ENCODE results near the gene MAP3K1. TPM values are rescaled to one million over a fixed set of nuclear protein-coding genes. Genes with fewer than 3 reads are reported as not detected.

The MAP3K1 gene
- polyA plus RNA-seq (2013, experiment 1 of 2) = 11.5 TPM
- 12.1 TPM for polyA plus RNA-seq (2013, experiment 2 of 2)

GRCh38 chr5:56814963-56815657 lies at the start of gene MAP3K1:
MAP3K1 (plus strand) TSS chr5:56815549; CDS start chr5:56815574, 25 bp downstream.
- peak within 1 kb of the TSS; percentile 99 for H3K18ac ChIP-seq (ENCODE audit: low read length)
- H3K9me3 ChIP-seq (replicated peaks in 1 of 2; ENCODE audit: control insufficient read depth in 2 of 2, insufficient read depth in 1 of 2, low read depth in 1 of 2, low read length in 2 of 2) = no peaks in the 10 kb centered on the region
- H2BK12ac ChIP-seq (ENCODE audit: low read length) = peak within 1 kb of the TSS; percentile 84
- peaks cover 3 to 11% of the 10 kb centered on the region in 2 donors for H3K4me1 ChIP-seq (ENCODE audit: control insufficient read depth in 2 of 2, insufficient read depth in 1 of 2, low read depth in 1 of 2, low read length in 2 of 2)
- H4K91ac ChIP-seq (ENCODE audit: low read depth, low read length, poor library complexity) = no peak within 1 kb of the TSS
- peaks cover 3% of the 10 kb centered on the region for H3K79me1 ChIP-seq (ENCODE audit: low read depth, low read length)
- H2AFZ ChIP-seq (ENCODE audit: low read length) = peak within 1 kb of the TSS; percentile 96
- H3K9ac ChIP-seq (ENCODE audit: low read depth, low read length, poor library complexity) = peak within 1 kb of the TSS; percentile 97
- peak within 1 kb of the TSS; percentile 96 for H2BK5ac ChIP-seq (ENCODE audit: low read length)
- H3K4me3 ChIP-seq (ENCODE audit: low read length in 2 of 2) = peak within 1 kb of the TSS; percentile 81 to 98
- peak within 1 kb of the TSS; percentile 97 for H3K14ac ChIP-seq (ENCODE audit: low read length)
- peak within 1 kb of the TSS; percentile 96 for H2BK120ac ChIP-seq (ENCODE audit: low read depth, low read length)
- WGBS, 2 donors (ENCODE audit: extremely low coverage in 2 of 2, insufficient read length in 2 of 2, insufficient replicate concordance in 1 of 2) = no CpG with 5 or more reads among the region's 87 CpGs
- no peak within 1 kb of the TSS for H4K8ac ChIP-seq (ENCODE audit: low read depth, low read length)
- peak within 1 kb of the TSS; percentile 75 for H2AK5ac ChIP-seq (ENCODE audit: low read depth, low read length)
- peak within 1 kb of the TSS; percentile 85 for H2BK15ac ChIP-seq (ENCODE audit: low read length)
- H3K4ac ChIP-seq (ENCODE audit: low read length) = no peak within 1 kb of the TSS
- peak within 1 kb of the TSS; percentile 80 for H3K23ac ChIP-seq (ENCODE audit: low read depth, low read length, poor library complexity)
- H3K4me2 ChIP-seq (ENCODE audit: insufficient read depth, low read length, poor library complexity, severe bottlenecking) = peak within 1 kb of the TSS; percentile 96
- peaks cover 0 to 37% (median 5%) of the 10 kb centered on the region in 3 experiments for H3K27me3 ChIP-seq (ENCODE audit: control insufficient read depth in 3 of 3, insufficient read depth in 3 of 3, low read depth in 1 of 3, low read length in 3 of 3)
- H3K27ac ChIP-seq (replicated peaks; ENCODE audit: low read length) = peak within 1 kb of the TSS; percentile 77
- no peaks in the 10 kb centered on the region for H3K36me3 ChIP-seq (replicated peaks in 1 of 2; ENCODE audit: control insufficient read depth in 2 of 2, insufficient read depth in 2 of 2, low read length in 2 of 2)
- peak; percentile 86 for DNase-seq (ENCODE audit: low spot score)

GRCh38 chr5:56766926-56767325 lies 48.4 kb upstream of the MAP3K1 start:
- no peak overlapping the region for H2BK120ac ChIP-seq (ENCODE audit: low read depth, low read length)
- H3K36me3 ChIP-seq (replicated peaks in 1 of 2; ENCODE audit: control insufficient read depth in 2 of 2, insufficient read depth in 2 of 2, low read length in 2 of 2) = no peaks in the 10 kb centered on the region
- no CpG with 5 or more reads among the region's 3 CpGs for WGBS, 2 donors (ENCODE audit: extremely low coverage in 2 of 2, insufficient read length in 2 of 2, insufficient replicate concordance in 1 of 2)
- H2BK15ac ChIP-seq (ENCODE audit: low read length) = no peak overlapping the region
- H3K4me1 ChIP-seq (ENCODE audit: control insufficient read depth in 2 of 2, insufficient read depth in 1 of 2, low read depth in 1 of 2, low read length in 2 of 2) = no peaks in the 10 kb centered on the region
- no peak overlapping the region for H3K4ac ChIP-seq (ENCODE audit: low read length)
- H4K91ac ChIP-seq (ENCODE audit: low read depth, low read length, poor library complexity) = no peak overlapping the region
- no peak overlapping the region for H2AK5ac ChIP-seq (ENCODE audit: low read depth, low read length)
- H3K14ac ChIP-seq (ENCODE audit: low read length) = no peak overlapping the region
- no peak overlapping the region for H3K4me3 ChIP-seq (ENCODE audit: low read length in 2 of 2)
- no peak overlapping the region for H2BK12ac ChIP-seq (ENCODE audit: low read length)
- H3K9me3 ChIP-seq (replicated peaks in 1 of 2; ENCODE audit: control insufficient read depth in 2 of 2, insufficient read depth in 1 of 2, low read depth in 1 of 2, low read length in 2 of 2) = no peaks in the 10 kb centered on the region
- no peak overlapping the region for H3K23ac ChIP-seq (ENCODE audit: low read depth, low read length, poor library complexity)
- H3K27me3 ChIP-seq (ENCODE audit: control insufficient read depth in 3 of 3, insufficient read depth in 3 of 3, low read depth in 1 of 3, low read length in 3 of 3) = no peaks in the 10 kb centered on the region
- H3K79me1 ChIP-seq (ENCODE audit: low read depth, low read length) = no peaks in the 10 kb centered on the region
- H3K4me2 ChIP-seq (ENCODE audit: insufficient read depth, low read length, poor library complexity, severe bottlenecking) = no peak overlapping the region
- no peak overlapping the region for H3K9ac ChIP-seq (ENCODE audit: low read depth, low read length, poor library complexity)
- no peak for DNase-seq (ENCODE audit: low spot score)
- H3K27ac ChIP-seq (replicated peaks; ENCODE audit: low read length) = no peak overlapping the region
- no peak overlapping the region for H2BK5ac ChIP-seq (ENCODE audit: low read length)
- H3K18ac ChIP-seq (ENCODE audit: low read length) = no peak overlapping the region
- no peak overlapping the region for H4K8ac ChIP-seq (ENCODE audit: low read depth, low read length)
- no peak overlapping the region for H2AFZ ChIP-seq (ENCODE audit: low read length)

GRCh38 chr5:56769875-56770604 lies 45.3 kb upstream of the MAP3K1 start:
- H3K27me3 ChIP-seq (ENCODE audit: control insufficient read depth in 3 of 3, insufficient read depth in 3 of 3, low read depth in 1 of 3, low read length in 3 of 3) = no peaks in the 10 kb centered on the region
- no peak overlapping the region for H4K8ac ChIP-seq (ENCODE audit: low read depth, low read length)

GRCh38 chr5:56772767-56773166 lies 42.6 kb upstream of the MAP3K1 start:
- H2BK120ac ChIP-seq (ENCODE audit: low read depth, low read length) = no peak overlapping the region

More at GRCh38 chr5:56769875-56770604, 45.3 kb upstream of the MAP3K1 start:
- no peak overlapping the region for H2BK5ac ChIP-seq (ENCODE audit: low read length)
- H3K4me2 ChIP-seq (ENCODE audit: insufficient read depth, low read length, poor library complexity, severe bottlenecking) = no peak overlapping the region
- no peak overlapping the region for H2AFZ ChIP-seq (ENCODE audit: low read length)
- no peaks in the 10 kb centered on the region for H3K9me3 ChIP-seq (replicated peaks in 1 of 2; ENCODE audit: control insufficient read depth in 2 of 2, insufficient read depth in 1 of 2, low read depth in 1 of 2, low read length in 2 of 2)
- no peak overlapping the region for H3K4me3 ChIP-seq (ENCODE audit: low read length in 2 of 2)
- H3K9ac ChIP-seq (ENCODE audit: low read depth, low read length, poor library complexity) = no peak overlapping the region
- no peaks in the 10 kb centered on the region for H3K79me1 ChIP-seq (ENCODE audit: low read depth, low read length)
- no peak overlapping the region for H3K14ac ChIP-seq (ENCODE audit: low read length)
- no peak overlapping the region for H2BK15ac ChIP-seq (ENCODE audit: low read length)
- no peak overlapping the region for H4K91ac ChIP-seq (ENCODE audit: low read depth, low read length, poor library complexity)
- H2AK5ac ChIP-seq (ENCODE audit: low read depth, low read length) = no peak overlapping the region
- H3K18ac ChIP-seq (ENCODE audit: low read length) = no peak overlapping the region
- no peak for DNase-seq (ENCODE audit: low spot score)
- no CpG with 5 or more reads among the region's 5 CpGs for WGBS, 2 donors (ENCODE audit: extremely low coverage in 2 of 2, insufficient read length in 2 of 2, insufficient replicate concordance in 1 of 2)
- no peak overlapping the region for H3K27ac ChIP-seq (replicated peaks; ENCODE audit: low read length)
- H3K4ac ChIP-seq (ENCODE audit: low read length) = no peak overlapping the region
- no peak overlapping the region for H2BK120ac ChIP-seq (ENCODE audit: low read depth, low read length)
- H3K4me1 ChIP-seq (ENCODE audit: control insufficient read depth in 2 of 2, insufficient read depth in 1 of 2, low read depth in 1 of 2, low read length in 2 of 2) = no peaks in the 10 kb centered on the region
- no peak overlapping the region for H2BK12ac ChIP-seq (ENCODE audit: low read length)
- H3K23ac ChIP-seq (ENCODE audit: low read depth, low read length, poor library complexity) = no peak overlapping the region
- no peaks in the 10 kb centered on the region for H3K36me3 ChIP-seq (replicated peaks in 1 of 2; ENCODE audit: control insufficient read depth in 2 of 2, insufficient read depth in 2 of 2, low read length in 2 of 2)

More at GRCh38 chr5:56772767-56773166, 42.6 kb upstream of the MAP3K1 start:
- H3K4me3 ChIP-seq (ENCODE audit: low read length in 2 of 2) = no peak overlapping the region
- H3K9ac ChIP-seq (ENCODE audit: low read depth, low read length, poor library complexity) = no peak overlapping the region
- no peaks in the 10 kb centered on the region for H3K4me1 ChIP-seq (ENCODE audit: control insufficient read depth in 2 of 2, insufficient read depth in 1 of 2, low read depth in 1 of 2, low read length in 2 of 2)
- WGBS, 2 donors (ENCODE audit: extremely low coverage in 2 of 2, insufficient read length in 2 of 2, insufficient replicate concordance in 1 of 2) = no CpG with 5 or more reads among the region's 6 CpGs
- no peak overlapping the region for H2AK5ac ChIP-seq (ENCODE audit: low read depth, low read length)
- no peak for DNase-seq (ENCODE audit: low spot score)
- no peak overlapping the region for H2BK5ac ChIP-seq (ENCODE audit: low read length)
- H3K14ac ChIP-seq (ENCODE audit: low read length) = no peak overlapping the region
- H3K23ac ChIP-seq (ENCODE audit: low read depth, low read length, poor library complexity) = no peak overlapping the region
- H2BK15ac ChIP-seq (ENCODE audit: low read length) = no peak overlapping the region
- no peaks in the 10 kb centered on the region for H3K9me3 ChIP-seq (replicated peaks in 1 of 2; ENCODE audit: control insufficient read depth in 2 of 2, insufficient read depth in 1 of 2, low read depth in 1 of 2, low read length in 2 of 2)
- H4K91ac ChIP-seq (ENCODE audit: low read depth, low read length, poor library complexity) = no peak overlapping the region
- H3K36me3 ChIP-seq (replicated peaks in 1 of 2; ENCODE audit: control insufficient read depth in 2 of 2, insufficient read depth in 2 of 2, low read length in 2 of 2) = no peaks in the 10 kb centered on the region
- no peak overlapping the region for H3K18ac ChIP-seq (ENCODE audit: low read length)
- H3K4ac ChIP-seq (ENCODE audit: low read length) = no peak overlapping the region
- H3K27me3 ChIP-seq (ENCODE audit: control insufficient read depth in 3 of 3, insufficient read depth in 3 of 3, low read depth in 1 of 3, low read length in 3 of 3) = no peaks in the 10 kb centered on the region
- no peaks in the 10 kb centered on the region for H3K79me1 ChIP-seq (ENCODE audit: low read depth, low read length)
- H3K27ac ChIP-seq (replicated peaks; ENCODE audit: low read length) = no peak overlapping the region
- no peak overlapping the region for H2BK12ac ChIP-seq (ENCODE audit: low read length)
- H4K8ac ChIP-seq (ENCODE audit: low read depth, low read length) = no peak overlapping the region
- H2AFZ ChIP-seq (ENCODE audit: low read length) = no peak overlapping the region
- H3K4me2 ChIP-seq (ENCODE audit: insufficient read depth, low read length, poor library complexity, severe bottlenecking) = no peak overlapping the region

Measured in neuronal stem cell (in vitro differentiated cells).